PC-9 (cell line): ENCODE measurements around the gene CHKA.

Experiments used
- CTCF ChIP-seq: fragments of 200-600 bp; sonication (generic); conservative IDR thresholded peaks from 2 replicates; pipeline ENCODE4 v1.6.1; 2017; ENCODE audit warnings: mixed run types, antibody characterized with exemption, mild to moderate bottlenecking, moderate library complexity
- EZH2 ChIP-seq: fragments of 200-600 bp; sonication (generic); IDR thresholded peaks from 2 replicates; pipeline ENCODE4 v1.8.0; 2017; ENCODE audit warnings: antibody characterized with exemption, low read depth

GRCh38 chr11:68077617-68078582 is 43.3 kb downstream of the CHKA start:
- TF ChIP-seq CTCF (no peak; the same call in 1 of the 2 replicates), EZH2 (no peak)
